NCI-H1048 (cell line): ENCODE results near the gene ESD.
A peak's percentile ranks its signal among the peaks of the same experiment; 100 is the strongest.
"Not testable (repeated sequence)": the region's sequence is repeated elsewhere in the genome, so short reads cannot be mapped to it uniquely, and the experiment has no call there.

ENCODE experiments used
- DNase-seq: peaks from one replicate; lab custom pipeline; 2025; lab: John Stamatoyannopoulos, UW

ESD gene

GRCh38 chr13:46796515-46797474 lies at the start of gene ESD:
Gene ESD (minus strand): TSS chr13:46797161. CDS start chr13:46791413, 5,748 bp downstream.
- DNase-seq, result peak; percentile 47

- DNase-seq, result no peak
These were observed 49.8 kb upstream of the ESD start for GRCh38 chr13:46846726-46847125.

- DNase-seq, result no peak
These were observed 48.2 kb upstream of the ESD start for GRCh38 chr13:46845146-46845545.

- no peak for DNase-seq
These were observed 47.5 kb upstream of the ESD start for GRCh38 chr13:46844431-46844830.

- DNase-seq, result no peak
These were observed 42.4 kb upstream of the ESD start for GRCh38 chr13:46839399-46839798.

- no peak for DNase-seq
These were observed 37.7 kb upstream of the ESD start for GRCh38 chr13:46834657-46835056.

- no peak for DNase-seq
These were observed 34.7 kb upstream of the ESD start for GRCh38 chr13:46831588-46832194.

- DNase-seq, result no peak
These were observed 33.5 kb upstream of the ESD start for GRCh38 chr13:46830405-46831005.

GRCh38 chr13:46822551-46822950 lies 25.6 kb upstream of the ESD start:
- no peak for DNase-seq

GRCh38 chr13:46817838-46818476 lies 21.0 kb upstream of the ESD start:
- DNase-seq, result no peak

GRCh38 chr13:46817095-46817494 lies 20.1 kb upstream of the ESD start:
- DNase-seq, result no peak

- no peak for DNase-seq
These were observed 19.4 kb upstream of the ESD start for GRCh38 chr13:46816371-46816770.

- no peak for DNase-seq
These were observed 15.4 kb upstream of the ESD start for GRCh38 chr13:46812301-46812797.

GRCh38 chr13:46810440-46810839 lies 13.5 kb upstream of the ESD start:
- DNase-seq, result no peak

- DNase-seq, result not testable (repeated sequence)
These were observed 8.0 kb upstream of the ESD start for GRCh38 chr13:46804921-46805320.

GRCh38 chr13:46804391-46804815 lies 7.4 kb upstream of the ESD start:
- no peak for DNase-seq

- no peak for DNase-seq
These were observed 6.6 kb upstream of the ESD start for GRCh38 chr13:46803586-46803985.

GRCh38 chr13:46801858-46802257 lies 4.9 kb upstream of the ESD start:
- no peak for DNase-seq

- DNase-seq, result no peak
These were observed 2.2 kb upstream of the ESD start for GRCh38 chr13:46799139-46799538.

GRCh38 chr13:46797501-46798237 lies 708 bp upstream of the ESD start:
- DNase-seq, result no peak

- no peak for DNase-seq
These were observed 839 bp downstream of the ESD start for GRCh38 chr13:46796129-46796514.

GRCh38 chr13:46795321-46795720 lies 1.6 kb downstream of the ESD start:
- DNase-seq, result no peak
